Measurements from ENCODE around the gene BTG1.

GRCh38 chr12:92094751-92095161 is 50.9 kb downstream of the BTG1 start:
- TF ChIP-seq HDGF (IDR thresholded peaks at IDR 0.05; ENCODE audit: borderline replicate concordance) (no peak), ARNT (IDR thresholded peaks at IDR 0.05) (no peak), TARDBP (IDR thresholded peaks at IDR 0.05) (no peak), FOXM1 (IDR thresholded peaks at IDR 0.05; ENCODE audit: borderline replicate concordance) (no peak)

All from HEK293T (cell line).